ENCODE results near the gene IFITM1.
"Not testable (repeated sequence)": the region's sequence is repeated elsewhere in the genome, so short reads cannot be mapped to it uniquely, and the experiment has no call there.

IFITM1 gene

GRCh38 chr11:308740-309665, 4.8 kb upstream of the IFITM1 start:
- not testable (repeated sequence) for DNase-seq (ENCODE audit: low read depth)

DNA sequence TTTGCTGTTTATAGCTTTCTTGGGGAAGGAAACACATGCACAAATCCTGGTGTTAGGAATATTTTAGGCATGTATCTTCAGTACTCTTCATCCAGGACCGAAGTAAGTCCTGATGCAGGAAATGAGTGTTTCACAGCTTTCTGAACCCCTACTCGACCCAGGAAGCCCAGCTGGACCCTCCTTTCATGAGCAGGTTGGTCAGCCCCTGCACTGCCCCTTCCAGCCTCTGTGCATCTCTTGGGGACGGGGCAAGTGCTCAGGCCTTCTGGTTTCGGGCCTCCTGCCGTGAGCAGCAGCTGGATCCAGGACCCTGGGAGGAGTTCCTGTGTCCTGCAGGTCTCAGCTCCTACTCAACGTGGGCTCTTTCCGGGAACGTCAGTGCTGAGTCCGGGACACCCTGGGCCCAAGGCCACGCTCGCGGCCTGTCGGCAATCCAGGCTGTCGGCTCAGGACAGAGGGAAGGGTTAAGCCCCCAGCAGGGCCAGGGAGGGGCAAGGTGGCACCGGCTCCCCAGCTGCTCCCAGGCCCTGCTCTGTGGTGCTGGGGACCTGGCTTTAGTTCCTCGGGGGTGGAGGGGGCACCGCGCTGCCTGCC, 3.8 kb upstream of the IFITM1 start:
- not testable (repeated sequence) for DNase-seq (ENCODE audit: low read depth)

- DNase-seq (ENCODE audit: low read depth) = not testable (repeated sequence)
Measured at GRCh38 chr11:311013-311748, 2.7 kb upstream of the IFITM1 start.

GRCh38 chr11:312092-312816, 1.6 kb upstream of the IFITM1 start:
- no peak for DNase-seq (ENCODE audit: low read depth)

- DNase-seq (ENCODE audit: low read depth) = no peak
Measured at GRCh38 chr11:313304-313786, 495 bp upstream of the IFITM1 start.

DNA sequence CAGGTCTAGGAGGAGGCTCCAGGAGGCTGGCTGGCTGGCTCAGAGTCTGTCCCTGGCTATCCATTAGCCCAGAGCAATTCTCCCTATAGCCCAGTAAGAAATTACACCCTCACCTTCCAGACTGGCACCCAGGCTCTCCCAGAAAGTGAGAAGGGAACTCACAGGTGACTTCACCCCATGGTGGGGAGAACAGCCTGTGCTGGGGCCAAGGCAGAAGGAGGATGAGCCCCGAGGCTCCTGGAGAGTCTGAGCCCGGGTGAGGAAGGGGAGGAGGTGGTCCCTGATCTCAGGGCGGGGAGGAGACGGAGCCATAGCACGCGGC, 675 bp downstream of the IFITM1 start:
- not testable (repeated sequence) for DNase-seq (ENCODE audit: low read depth)

GRCh38 chr11:315051-315481, 1.2 kb downstream of the IFITM1 start:
- DNase-seq (ENCODE audit: low read depth) = no peak

DNA sequence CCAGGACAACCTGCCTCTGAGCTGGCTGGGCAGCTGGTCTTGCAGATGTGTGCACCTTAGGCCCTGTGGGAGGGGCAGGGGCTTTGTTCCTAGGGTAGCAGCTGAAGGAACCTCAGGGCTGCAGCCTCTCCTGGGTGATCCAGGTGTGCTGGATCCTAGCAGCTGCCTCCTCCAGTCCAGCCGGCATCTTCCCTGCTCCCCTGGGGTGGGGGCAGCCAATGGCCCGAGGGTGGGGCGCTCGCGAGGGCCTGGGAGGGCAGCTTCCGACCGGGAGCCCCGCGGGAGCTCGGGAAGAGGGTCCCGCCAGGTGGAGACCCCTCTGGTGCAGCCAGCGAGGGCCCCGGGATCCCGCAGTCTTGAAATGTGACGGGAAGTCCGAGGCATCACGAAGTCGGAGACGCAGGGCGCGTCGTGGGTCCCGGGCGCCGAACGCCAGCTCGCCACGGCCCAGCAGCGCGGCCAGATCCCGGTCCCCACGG, 1.7 kb downstream of the IFITM1 start:
- DNase-seq (ENCODE audit: low read depth) = no peak

DNA sequence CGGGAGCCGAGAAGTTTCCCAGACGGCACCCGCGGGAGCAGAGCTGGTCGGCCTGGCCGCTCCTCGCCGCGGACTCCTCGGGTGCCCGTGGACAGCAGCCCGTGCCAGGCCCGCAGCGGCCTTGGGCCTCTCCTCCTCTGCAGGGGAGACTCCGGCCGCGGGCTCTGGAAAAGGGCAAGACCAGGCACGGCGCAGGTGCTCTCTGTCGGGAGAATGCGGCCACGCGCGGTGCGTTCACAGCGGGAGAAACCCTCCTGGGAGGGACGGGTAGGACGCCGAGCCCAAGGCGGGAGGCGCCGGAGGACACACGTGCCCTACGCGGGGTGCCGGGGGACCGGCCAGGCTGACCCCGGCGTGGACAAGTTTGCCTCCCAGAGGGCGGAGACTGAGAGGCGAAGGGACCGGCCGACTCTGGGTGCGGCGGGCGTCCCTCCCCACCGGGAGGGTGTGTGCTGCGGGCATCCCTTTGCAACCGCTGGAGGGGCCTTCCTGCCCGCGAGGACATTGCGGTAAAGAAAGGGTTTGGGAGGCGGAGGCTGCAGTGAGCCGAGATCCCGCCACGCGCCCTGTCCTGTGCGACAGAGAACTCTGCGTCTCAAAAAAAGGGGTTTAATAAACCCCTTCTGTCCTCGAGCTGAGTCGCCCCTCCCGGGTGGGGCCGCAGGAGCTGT, 2.3 kb downstream of the IFITM1 start:
- DNase-seq (ENCODE audit: low read depth) = no peak

DNA sequence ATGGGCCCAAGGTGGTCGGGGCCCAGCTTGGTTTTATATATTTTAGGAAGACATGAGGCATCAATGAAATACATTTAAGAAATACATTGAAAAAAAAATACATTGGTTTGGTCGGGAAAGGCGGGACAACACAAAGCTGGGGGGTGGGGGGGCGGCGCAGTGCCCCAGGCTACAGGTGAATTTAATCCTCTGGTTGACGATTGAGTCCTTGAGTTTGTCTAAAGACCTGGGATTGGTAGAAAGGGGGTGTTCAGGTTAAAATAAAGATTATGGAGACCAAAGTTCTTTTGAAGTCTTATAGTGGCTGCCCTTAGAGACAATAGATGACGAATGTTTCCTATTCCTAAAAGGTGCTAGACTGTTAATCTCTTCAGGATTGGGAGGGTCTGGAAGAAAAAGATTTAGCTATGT, 3.1 kb downstream of the IFITM1 start:
- DNase-seq (ENCODE audit: low read depth) = no peak

GRCh38 chr11:317668-318404, 4.0 kb downstream of the IFITM1 start:
- not testable (repeated sequence) for DNase-seq (ENCODE audit: low read depth)

DNA sequence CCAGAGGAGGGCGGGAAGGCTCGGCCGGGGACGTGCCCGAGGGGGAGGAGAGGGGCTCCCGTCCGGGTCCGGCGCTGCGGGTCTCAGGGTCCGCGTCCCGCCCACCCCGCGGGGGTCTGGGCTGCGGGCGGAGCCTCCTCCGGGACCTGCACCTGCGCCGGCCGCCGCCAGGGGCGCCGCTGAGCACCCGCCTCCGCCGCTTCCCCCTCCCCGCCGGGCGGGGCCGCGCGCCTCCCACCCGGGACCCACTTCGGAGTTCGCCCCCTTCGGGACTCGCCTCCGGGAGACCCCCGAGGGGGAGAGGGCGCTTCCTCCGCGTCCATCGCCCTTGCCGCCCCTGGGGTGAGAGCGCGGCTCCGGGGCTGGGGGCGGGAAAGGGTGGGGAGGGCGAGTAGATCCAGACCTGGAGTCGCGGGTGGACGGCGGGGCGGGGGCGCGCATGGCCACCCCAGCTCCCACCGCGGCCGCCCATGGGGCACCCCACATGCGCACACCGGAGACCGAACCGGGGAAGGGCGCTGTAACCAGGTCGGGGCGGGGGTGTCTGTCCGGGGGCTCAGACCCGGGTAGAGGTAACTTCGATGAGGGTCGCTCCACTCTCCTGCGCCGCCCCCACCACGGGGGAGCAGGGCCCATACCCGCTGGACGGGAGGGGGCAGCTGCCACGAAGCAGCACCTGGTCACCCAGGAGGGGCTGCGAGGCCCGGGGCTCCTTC, 4.7 kb downstream of the IFITM1 start:
- not testable (repeated sequence) for DNase-seq (ENCODE audit: low read depth)

DNA sequence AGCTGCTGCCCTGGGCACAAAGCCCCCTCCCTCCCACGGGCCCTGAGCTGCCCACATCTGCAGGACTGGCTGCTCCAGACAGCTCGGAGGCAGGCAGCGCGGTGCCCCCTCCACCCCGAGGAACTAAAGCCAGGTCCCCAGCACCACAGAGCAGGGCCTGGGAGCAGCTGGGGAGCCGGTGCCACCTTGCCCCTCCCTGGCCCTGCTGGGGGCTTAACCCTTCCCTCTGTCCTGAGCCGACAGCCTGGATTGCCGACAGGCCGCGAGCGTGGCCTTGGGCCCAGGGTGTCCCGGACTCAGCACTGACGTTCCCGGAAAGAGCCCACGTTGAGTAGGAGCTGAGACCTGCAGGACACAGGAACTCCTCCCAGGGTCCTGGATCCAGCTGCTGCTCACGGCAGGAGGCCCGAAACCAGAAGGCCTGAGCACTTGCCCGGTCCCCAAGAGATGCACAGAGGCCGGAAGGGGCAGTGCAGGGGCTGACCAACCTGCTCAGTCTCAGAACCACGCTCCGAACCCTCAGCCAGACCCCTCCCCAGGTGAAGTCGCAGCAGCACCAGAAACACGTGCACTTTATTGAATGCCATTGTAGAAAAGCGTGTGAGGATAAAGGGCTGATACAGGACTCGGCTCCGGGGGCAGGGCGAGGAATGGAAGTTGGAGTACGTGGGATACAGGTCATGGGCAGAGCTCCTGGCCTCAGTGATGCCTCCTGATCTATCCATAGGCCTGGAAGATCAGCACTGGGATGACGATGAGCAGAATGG, 5.5 kb downstream of the IFITM1 start:
- not testable (repeated sequence) for DNase-seq (ENCODE audit: low read depth)

GRCh38 chr11:319888-320273, 6.0 kb downstream of the IFITM1 start:
- DNase-seq (ENCODE audit: low read depth) = not testable (repeated sequence)

DNA sequence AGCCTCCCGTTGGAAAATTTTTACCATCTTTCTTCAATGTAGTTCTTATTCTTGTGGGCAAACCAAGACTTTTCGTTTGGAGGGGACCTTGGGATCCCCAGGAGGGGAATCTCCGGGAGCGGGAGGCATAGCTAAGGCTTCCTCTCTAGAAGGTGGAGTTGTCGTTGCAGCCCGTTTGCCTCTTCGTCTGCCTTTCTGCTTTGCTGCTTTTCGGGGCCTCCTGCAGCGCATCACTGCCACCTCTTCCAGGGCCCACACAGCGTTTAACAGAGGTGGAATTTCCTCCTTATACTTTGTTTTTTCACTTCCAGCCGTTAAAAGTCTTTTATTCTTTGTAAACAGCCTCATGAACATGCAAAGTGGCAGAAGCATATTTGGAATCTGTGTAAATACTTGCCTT, 10.3 kb downstream of the IFITM1 start:
- no peak for DNase-seq (ENCODE audit: low read depth)

DNA sequence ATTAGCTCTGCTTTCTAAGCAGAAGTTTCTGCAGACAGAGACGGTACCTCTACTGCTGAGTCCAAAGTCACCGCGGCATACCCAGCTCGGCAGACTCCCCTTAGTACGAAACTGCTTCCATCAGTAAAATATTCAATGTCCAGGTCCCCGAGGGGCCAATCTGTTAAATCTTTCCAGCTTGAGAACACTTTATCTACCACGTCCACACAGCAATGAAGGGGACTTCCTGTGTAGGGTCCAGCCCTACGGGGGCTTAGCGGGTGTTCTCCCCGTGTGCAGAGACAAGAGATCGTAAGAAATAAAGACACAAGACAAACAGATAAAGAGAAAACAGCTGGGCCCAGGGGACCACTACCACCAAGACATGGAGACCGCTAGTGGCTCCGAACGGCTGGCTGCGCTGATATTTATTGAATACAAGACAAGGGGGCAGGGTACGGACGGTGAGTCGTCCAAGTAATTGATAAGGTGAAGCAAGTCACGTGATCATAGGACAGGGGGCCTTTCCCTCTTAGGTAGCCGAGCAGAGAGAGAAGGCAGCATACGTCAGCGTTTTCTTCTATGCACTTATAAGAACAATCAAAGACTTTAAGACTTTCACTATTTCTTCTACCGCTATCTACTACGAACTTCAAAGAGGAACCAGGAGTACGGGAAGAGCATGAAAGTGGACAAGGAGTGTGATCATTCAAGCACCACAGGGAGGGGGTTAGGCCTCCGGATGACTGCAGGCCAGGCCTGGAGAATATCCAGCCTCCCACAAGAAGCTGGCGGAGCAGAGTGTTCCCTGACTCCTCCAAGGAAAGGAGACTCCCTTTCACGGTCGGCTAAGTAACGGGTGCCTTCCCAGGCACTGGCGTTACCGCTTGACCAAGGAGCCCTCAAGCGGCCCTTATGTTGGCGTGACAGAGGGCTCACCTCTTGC, 11.0 kb downstream of the IFITM1 start:
- not testable (repeated sequence) for DNase-seq (ENCODE audit: low read depth)

- DNase-seq (ENCODE audit: low read depth) = no peak
Measured at GRCh38 chr11:325796-326591, 12.2 kb downstream of the IFITM1 start.

Data from HS-5 (cell line).